Measurements from ENCODE around the gene GRAP2. TPM values are rescaled to one million over a fixed set of nuclear protein-coding genes. Genes with fewer than 3 reads are reported as not detected.

GRAP2 gene
- total RNA-seq, 1 donor from 2014 or later: not detected

GRCh38 chr22:39962071-39962470 lies 61.2 kb downstream of the GRAP2 start:
- H3K27ac Mint-ChIP-seq: no peak overlapping the region
- H3F3A ChIP-seq (ENCODE audit: low read depth): peaks cover 13% of the 10 kb centered on the region
- no peaks in the 10 kb centered on the region for H3K79me2 ChIP-seq (ENCODE audit: low read depth)
- H3K4me3 ChIP-seq: no peak overlapping the region
- no peak for DNase-seq (ENCODE audit: low spot score)
- no peak overlapping the region for H3K9ac ChIP-seq
- H3K9me3 Mint-ChIP-seq: no peaks in the 10 kb centered on the region
- no peaks in the 10 kb centered on the region for H4K20me1 ChIP-seq (ENCODE audit: low read depth)
- H2AFZ ChIP-seq (replicated peaks): no peak overlapping the region
- TF ChIP-seq EZH2phosphoT487 (IDR thresholded peaks at IDR 0.05) (no peak), EZH2 (IDR thresholded peaks at IDR 0.05) (no peak), CTCF (IDR thresholded peaks at IDR 0.05) (no peak)
- H3K4me1 ChIP-seq: peaks cover 11% of the 10 kb centered on the region
- no peak overlapping the region for H3K4me3 Mint-ChIP-seq
- H3K9me3 ChIP-seq (ENCODE audit: low read depth): no peaks in the 10 kb centered on the region
- H3K36me3 ChIP-seq: no peaks in the 10 kb centered on the region
- H3K36me3 Mint-ChIP-seq: no peaks in the 10 kb centered on the region
- no peak overlapping the region for H3K27ac ChIP-seq
- H3K27me3 Mint-ChIP-seq (ENCODE audit: insufficient read depth, low read depth): peaks cover 22% of the 10 kb centered on the region
- peaks cover 4% of the 10 kb centered on the region for H3K27me3 ChIP-seq
- peaks cover 28% of the 10 kb centered on the region for H3K4me1 Mint-ChIP-seq
- H3K4me2 ChIP-seq: no peak overlapping the region

- H3F3A ChIP-seq (ENCODE audit: low read depth): peaks cover 29% of the 10 kb centered on the region
- no peak overlapping the region for H3K27ac ChIP-seq
- H2AFZ ChIP-seq (replicated peaks): no peak overlapping the region
- no peak for DNase-seq (ENCODE audit: low spot score)
- no peak overlapping the region for H3K27ac Mint-ChIP-seq
- peaks cover 13% of the 10 kb centered on the region for H3K27me3 Mint-ChIP-seq (ENCODE audit: insufficient read depth, low read depth)
- H3K4me3 ChIP-seq: no peak overlapping the region
- no peaks in the 10 kb centered on the region for H3K79me2 ChIP-seq (ENCODE audit: low read depth)
- H3K9me3 Mint-ChIP-seq: no peaks in the 10 kb centered on the region
- H3K9me3 ChIP-seq (ENCODE audit: low read depth): no peaks in the 10 kb centered on the region
- no peaks in the 10 kb centered on the region for H4K20me1 ChIP-seq (ENCODE audit: low read depth)
- H3K4me1 ChIP-seq: peaks cover 29% of the 10 kb centered on the region
- H3K36me3 ChIP-seq: no peaks in the 10 kb centered on the region
- H3K4me3 Mint-ChIP-seq: no peak overlapping the region
- peaks cover 4% of the 10 kb centered on the region for H3K27me3 ChIP-seq
- H3K4me2 ChIP-seq: no peak overlapping the region
- H3K36me3 Mint-ChIP-seq: no peaks in the 10 kb centered on the region
- no peak overlapping the region for H3K9ac ChIP-seq
- TF ChIP-seq CTCF (IDR thresholded peaks at IDR 0.05) (no peak), EZH2phosphoT487 (IDR thresholded peaks at IDR 0.05) (no peak), EZH2 (IDR thresholded peaks at IDR 0.05) (no peak)
- peaks cover 34% of the 10 kb centered on the region for H3K4me1 Mint-ChIP-seq
Measured at GRCh38 chr22:39965748-39966147, 64.9 kb downstream of the GRAP2 start.

- Histone ChIP-seq H3F3A (ENCODE audit: low read depth) (peaks cover 29% of the 10 kb centered on the region), H2AFZ (replicated peaks) (no peak overlapping the region), H3K4me2 (no peak overlapping the region), H3K4me3 (no peak overlapping the region), H3K9ac (no peak overlapping the region), H3K27me3 (peaks cover 2% of the 10 kb centered on the region), H3K36me3 (no peaks in the 10 kb centered on the region), H3K4me1 (peaks cover 29% of the 10 kb centered on the region), H3K9me3 (ENCODE audit: low read depth) (no peaks in the 10 kb centered on the region), H3K79me2 (ENCODE audit: low read depth) (no peaks in the 10 kb centered on the region), H4K20me1 (ENCODE audit: low read depth) (no peaks in the 10 kb centered on the region), H3K27ac (no peak overlapping the region)
- H3K4me3 Mint-ChIP-seq: no peak overlapping the region
- peaks cover 13% of the 10 kb centered on the region for H3K27me3 Mint-ChIP-seq (ENCODE audit: insufficient read depth, low read depth)
- DNase-seq (ENCODE audit: low spot score): no peak
- no peak overlapping the region for H3K27ac Mint-ChIP-seq
- no peaks in the 10 kb centered on the region for H3K9me3 Mint-ChIP-seq
- H3K4me1 Mint-ChIP-seq: peaks cover 39% of the 10 kb centered on the region
- H3K36me3 Mint-ChIP-seq: no peaks in the 10 kb centered on the region
- TF ChIP-seq EZH2phosphoT487 (IDR thresholded peaks at IDR 0.05) (no peak), EZH2 (IDR thresholded peaks at IDR 0.05) (no peak), CTCF (IDR thresholded peaks at IDR 0.05) (no peak)
Measured at GRCh38 chr22:39966470-39966869, 65.6 kb downstream of the GRAP2 start.

Measured in neural progenitor cell (in vitro differentiated cells).